Measurements from ENCODE around the gene INTS14. TPM values are rescaled to one million over a fixed set of nuclear protein-coding genes. Genes with fewer than 3 reads are reported as not detected.

The INTS14 gene
- total and polyA plus RNA-seq, 9 donors = 25.5 to 41.7 (median 28.1) TPM

- Histone ChIP-seq H3K27ac (no peak overlapping the region), H3K9me3 (no peaks in the 10 kb centered on the region), H3K4me3 (no peak overlapping the region), H3K36me3 (no peaks in the 10 kb centered on the region), H3K27me3 (no peaks in the 10 kb centered on the region), H3K4me1 (ENCODE audit: insufficient read depth) (no peaks in the 10 kb centered on the region)
- WGBS, 3 donors = 67 to 78% (median 68%) methylated on average over 5 of the region's 5 CpGs
- DNase-seq = peak in 3 of 5 donors; percentile 23 to 46 (median 35)
- intact Hi-C loops (cut with DNase I) = loop anchor here in 2 of 4 donors (5.0 to 10.0 kb wide), 2 partner anchors 614 to 647 kb away; partner anchors contain the start of gene MEGF11 (in 1 of the 2)
- TF ChIP-seq EP300 (IDR thresholded peaks at IDR 0.05) (no peak), CTCF (IDR thresholded peaks at IDR 0.05) (no peak), POLR2A (IDR thresholded peaks at IDR 0.05) (no peak)
Measured at GRCh38 chr15:65638109-65638508, 27.2 kb upstream of the INTS14 start.

- WGBS, 3 donors = 90 to 97% (median 97%) methylated on average over 1 of the region's 1 CpG
- H3K36me3 ChIP-seq = no peaks in the 10 kb centered on the region
- TF ChIP-seq CTCF (IDR thresholded peaks at IDR 0.05) = no peak
- TF ChIP-seq POLR2A (IDR thresholded peaks at IDR 0.05) = no peak
- TF ChIP-seq EP300 (IDR thresholded peaks at IDR 0.05) = no peak
- DNase-seq = no peak
- H3K4me3 ChIP-seq = no peak overlapping the region
- H3K9me3 ChIP-seq = no peaks in the 10 kb centered on the region
- intact Hi-C loops (cut with DNase I) = loop anchor here in 1 of 4 donors (10.0 kb wide), 1 partner anchor 650 kb away; no protein-coding TSS in a partner anchor
- H3K27ac ChIP-seq = no peak overlapping the region
- H3K4me1 ChIP-seq (ENCODE audit: insufficient read depth) = peaks cover 2% of the 10 kb centered on the region
- no peaks in the 10 kb centered on the region for H3K27me3 ChIP-seq
Measured at GRCh38 chr15:65634356-65634755, 23.4 kb upstream of the INTS14 start.

GRCh38 chr15:65633752-65634151 is 22.8 kb upstream of the INTS14 start:
- Histone ChIP-seq H3K4me1 (ENCODE audit: insufficient read depth) (peaks cover 2% of the 10 kb centered on the region), H3K4me3 (no peak overlapping the region), H3K9me3 (no peaks in the 10 kb centered on the region), H3K36me3 (no peaks in the 10 kb centered on the region), H3K27me3 (no peaks in the 10 kb centered on the region), H3K27ac (no peak overlapping the region)
- intact Hi-C loops (cut with DNase I) = loop anchor here in 1 of 4 donors (10.0 kb wide), 1 partner anchor 651 kb away; no protein-coding TSS in a partner anchor
- no peak for DNase-seq
- 72 to 78% (median 75%) methylated on average over 2 of the region's 2 CpGs for WGBS, 3 donors
- TF ChIP-seq EP300 (IDR thresholded peaks at IDR 0.05) = no peak
- no peak for TF ChIP-seq CTCF (IDR thresholded peaks at IDR 0.05)
- no peak for TF ChIP-seq POLR2A (IDR thresholded peaks at IDR 0.05)

- H3K27ac ChIP-seq = no peak overlapping the region
- H3K27me3 ChIP-seq = no peaks in the 10 kb centered on the region
- no peaks in the 10 kb centered on the region for H3K36me3 ChIP-seq
- H3K4me3 ChIP-seq = no peak overlapping the region
- H3K4me1 ChIP-seq (ENCODE audit: insufficient read depth) = peaks cover 2% of the 10 kb centered on the region
- TF ChIP-seq EP300 (IDR thresholded peaks at IDR 0.05) = no peak
- TF ChIP-seq CTCF (IDR thresholded peaks at IDR 0.05) = no peak
- TF ChIP-seq POLR2A (IDR thresholded peaks at IDR 0.05) = no peak
- WGBS, 3 donors = 13 to 33% (median 27%) methylated on average over 4 of the region's 4 CpGs
- intact Hi-C loops (cut with DNase I) = loop anchor here in 1 of 4 donors (10.0 kb wide), 1 partner anchor 652 kb away; no protein-coding TSS in a partner anchor
- no peaks in the 10 kb centered on the region for H3K9me3 ChIP-seq
- DNase-seq = no peak
Measured at GRCh38 chr15:65632780-65633375, 21.9 kb upstream of the INTS14 start.
